NK-92 (cell line): ENCODE measurements around the gene POLR2I.
"Not testable (repeated sequence)": the region's sequence is repeated elsewhere in the genome, so short reads cannot be mapped to it uniquely, and the experiment has no call there.

Experiments used
- DNase-seq: peaks from one replicate; lab custom pipeline; 2025; ENCODE audit not compliant: unreplicated experiment; lab: John Stamatoyannopoulos, UW

POLR2I gene

GRCh38 chr19:36134867-36135266, 20.2 kb upstream of the POLR2I start:
- DNase-seq = not testable (repeated sequence)

- not testable (repeated sequence) for DNase-seq
Measured at GRCh38 chr19:36131221-36131620, 16.5 kb upstream of the POLR2I start.

- no peak for DNase-seq
Measured at GRCh38 chr19:36128392-36128736, 13.7 kb upstream of the POLR2I start.

DNA sequence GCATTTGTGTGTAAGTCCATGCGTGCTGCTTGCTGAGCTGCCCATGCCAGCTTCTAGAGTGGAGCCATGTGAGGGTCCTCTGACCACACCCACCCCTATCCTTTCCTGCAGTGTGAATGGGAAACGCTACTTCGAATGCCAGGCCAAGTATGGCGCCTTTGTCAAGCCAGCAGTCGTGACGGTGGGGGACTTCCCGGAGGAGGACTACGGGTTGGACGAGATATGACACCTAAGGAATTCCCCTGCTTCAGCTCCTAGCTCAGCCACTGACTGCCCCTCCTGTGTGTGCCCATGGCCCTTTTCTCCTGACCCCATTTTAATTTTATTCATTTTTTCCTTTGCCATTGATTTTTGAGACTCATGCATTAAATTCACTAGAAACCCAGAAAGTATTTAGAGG, 10.9 kb upstream of the POLR2I start:
- DNase-seq = no peak

GRCh38 chr19:36121486-36122124, 6.9 kb upstream of the POLR2I start:
- DNase-seq = no peak

- no peak for DNase-seq
Measured at GRCh38 chr19:36120984-36121358, 6.3 kb upstream of the POLR2I start.

DNA sequence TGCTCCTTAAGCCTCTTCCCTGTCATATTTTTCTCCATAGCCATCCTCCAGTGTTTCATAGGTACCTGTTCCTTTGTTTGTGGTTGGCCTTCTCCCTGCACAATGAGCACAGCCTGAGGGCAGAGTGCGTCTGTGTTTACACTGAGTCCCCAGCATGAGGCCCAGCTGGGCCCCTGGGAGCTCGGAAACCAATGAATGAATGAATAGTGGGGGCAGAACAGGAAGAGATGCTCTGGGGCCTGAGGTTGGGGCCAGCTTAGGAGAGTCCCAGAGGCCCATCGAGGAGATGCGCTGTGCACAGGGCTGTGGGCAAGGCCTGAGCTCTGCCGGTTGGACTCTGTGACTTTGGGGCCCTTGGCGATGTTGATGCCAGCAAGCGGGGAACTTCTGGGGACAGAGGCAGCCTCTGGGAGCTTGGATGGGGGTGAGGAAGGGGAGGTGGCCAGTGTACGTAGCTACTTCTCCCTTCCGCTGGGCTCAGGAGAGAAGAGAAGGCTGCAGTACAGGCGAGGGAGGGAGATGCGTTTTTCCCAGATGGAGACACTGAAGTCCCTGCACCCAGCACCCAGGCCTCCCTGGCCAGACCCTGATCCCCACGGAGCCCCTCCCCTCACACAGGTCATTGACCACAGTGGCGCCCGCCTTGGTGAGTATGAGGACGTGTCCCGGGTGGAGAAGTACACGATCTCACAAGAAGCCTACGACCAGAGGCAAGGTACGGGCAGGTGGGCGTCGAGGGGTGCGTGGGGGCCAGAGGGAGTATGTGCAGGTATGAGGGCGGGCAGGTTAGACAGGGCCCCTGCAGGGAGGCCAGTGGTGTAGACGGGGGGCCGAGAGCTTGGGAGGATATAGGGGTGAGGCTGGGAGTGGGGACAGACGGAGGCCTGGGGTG, 5.7 kb upstream of the POLR2I start:
- no peak for DNase-seq

DNA sequence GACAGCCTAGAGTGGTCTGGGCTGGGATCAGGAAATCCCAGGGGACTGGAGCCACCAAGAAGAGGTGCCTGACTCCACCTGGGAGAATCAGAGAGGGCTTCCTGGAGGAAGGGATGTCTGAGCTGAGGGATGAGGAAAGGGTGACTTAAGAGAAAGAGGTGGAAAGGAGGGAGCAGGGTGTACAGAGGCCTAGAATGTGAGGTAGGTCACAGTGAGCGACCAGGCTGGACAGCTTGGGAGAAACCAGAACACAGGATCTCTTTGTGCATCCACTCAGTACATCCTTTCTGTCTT, 1.6 kb upstream of the POLR2I start:
- no peak for DNase-seq

- DNase-seq = no peak
Measured at GRCh38 chr19:36115453-36116343, 1.0 kb upstream of the POLR2I start, which contains the start of gene TBCB. Gene TBCB (plus strand): TSS chr19:36115468. CDS start chr19:36115561, 93 bp downstream.

DNA sequence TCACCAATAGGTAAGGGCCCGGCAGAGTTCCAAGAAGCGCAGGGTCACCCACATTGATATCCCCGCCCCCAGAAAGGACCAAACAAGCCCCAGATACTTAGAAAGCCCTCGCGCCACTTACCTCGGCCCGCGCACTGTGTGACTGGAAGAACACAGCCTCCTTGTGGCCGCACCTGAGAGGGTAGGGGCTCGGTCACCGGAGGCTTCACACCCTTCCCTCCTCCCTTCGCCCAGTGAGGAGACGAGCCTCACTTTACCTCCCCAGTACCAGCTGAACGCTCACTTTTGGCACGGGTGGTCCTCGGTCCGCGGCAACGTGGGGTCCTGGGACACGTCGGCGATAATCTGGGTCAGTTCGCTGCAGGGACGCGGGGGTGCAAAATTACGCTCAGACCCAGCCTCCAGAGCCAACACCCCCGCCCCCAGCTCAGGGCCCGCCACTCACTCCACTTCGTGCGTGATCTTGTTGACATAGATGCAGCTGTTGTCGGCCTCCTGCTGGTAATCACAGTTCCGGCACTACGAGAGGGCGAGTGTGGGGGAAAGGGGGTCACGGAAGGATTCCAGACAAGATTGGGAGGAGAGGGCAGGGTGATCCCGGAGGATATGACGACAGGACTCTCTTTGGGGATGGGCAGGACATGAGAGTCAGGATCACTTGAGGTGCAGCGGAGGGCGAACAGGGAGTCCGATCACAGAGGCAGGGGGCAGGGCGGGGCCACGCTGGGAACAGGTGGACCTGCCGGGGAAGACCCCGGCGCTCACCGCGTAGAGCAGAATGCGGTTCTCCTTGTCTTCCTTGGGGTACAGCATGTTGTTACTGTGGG, 568 bp downstream of the POLR2I start:
- DNase-seq = no peak

DNA sequence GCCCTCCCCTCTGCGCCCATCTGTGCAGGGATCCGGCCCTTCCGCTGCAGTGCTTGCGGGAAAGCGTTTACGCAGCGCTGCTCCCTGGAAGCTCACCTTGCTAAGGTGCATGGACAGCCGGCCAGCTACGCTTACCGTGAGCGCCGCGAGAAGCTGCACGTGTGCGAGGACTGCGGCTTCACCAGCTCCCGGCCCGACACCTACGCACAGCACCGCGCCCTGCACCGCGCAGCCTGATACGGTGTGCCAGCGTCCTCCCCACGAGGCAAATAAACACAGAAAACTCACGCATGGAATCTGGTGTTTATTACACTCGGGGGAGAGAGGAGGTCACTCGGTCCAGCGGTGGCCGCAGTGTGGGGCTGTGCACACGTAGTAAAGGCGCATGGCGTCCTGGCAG, 1.2 kb downstream of the POLR2I start:
- no peak for DNase-seq

DNA sequence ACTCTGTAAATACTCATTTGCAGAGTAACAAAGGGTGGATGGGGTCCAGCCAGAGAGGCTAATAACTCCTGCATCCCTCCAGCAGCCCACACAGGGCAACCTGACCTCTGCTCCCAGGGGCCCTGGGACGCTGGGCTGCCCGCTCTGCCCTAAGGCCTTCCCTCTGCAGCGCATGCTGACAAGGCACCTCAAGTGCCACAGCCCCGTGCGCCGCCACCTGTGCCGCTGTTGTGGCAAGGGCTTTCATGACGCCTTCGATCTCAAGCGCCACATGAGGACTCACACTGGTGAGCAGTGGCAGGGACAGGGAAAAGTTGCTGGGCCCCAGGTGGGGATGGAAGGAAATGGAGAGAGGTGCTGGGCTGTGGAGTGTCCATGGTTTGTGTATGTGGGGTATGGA, 2.0 kb downstream of the POLR2I start:
- DNase-seq = no peak

DNA sequence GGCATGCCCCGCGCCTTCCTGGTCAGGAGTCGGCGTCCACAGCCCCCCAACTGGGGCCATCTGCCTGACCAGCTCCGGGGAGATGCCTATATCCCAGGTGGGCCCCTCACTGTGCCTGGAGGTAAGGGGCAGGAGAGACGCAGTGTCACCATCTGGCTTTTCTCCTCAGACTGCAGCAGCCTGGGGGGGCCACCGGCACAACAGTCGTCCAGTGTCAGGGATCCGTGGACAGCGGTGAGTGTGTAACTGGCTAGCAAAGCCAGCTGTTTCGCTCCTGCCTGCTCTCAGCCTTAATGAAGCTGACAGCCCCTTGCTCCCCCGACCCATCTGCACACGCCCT, 3.5 kb downstream of the POLR2I start:
- no peak for DNase-seq

GRCh38 chr19:36110487-36111199, 4.0 kb downstream of the POLR2I start, which contains the start of gene OVOL3:
Gene OVOL3 (plus strand): TSS chr19:36111143. CDS start chr19:36111203, 60 bp downstream.
- DNase-seq = no peak

DNA sequence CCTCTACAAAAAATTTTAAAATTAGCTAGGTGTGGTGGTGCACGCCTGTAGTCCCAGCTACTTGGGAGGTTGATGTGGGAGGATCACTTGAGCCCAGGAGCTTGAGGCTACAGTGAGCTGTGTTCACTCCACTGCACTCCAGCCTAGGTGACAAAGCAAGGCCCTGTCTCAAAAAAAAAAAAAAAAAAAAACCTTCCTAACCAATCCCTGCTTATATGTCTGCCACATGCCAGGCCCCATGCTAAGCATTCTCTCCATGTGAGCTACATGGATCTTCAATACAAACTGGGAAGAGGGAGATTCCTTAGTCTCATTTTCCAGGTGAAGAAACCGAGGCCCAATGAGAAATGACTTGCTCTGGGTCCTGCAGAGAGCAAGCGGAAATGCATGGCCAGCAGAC, 6.0 kb downstream of the POLR2I start:
- no peak for DNase-seq

DNA sequence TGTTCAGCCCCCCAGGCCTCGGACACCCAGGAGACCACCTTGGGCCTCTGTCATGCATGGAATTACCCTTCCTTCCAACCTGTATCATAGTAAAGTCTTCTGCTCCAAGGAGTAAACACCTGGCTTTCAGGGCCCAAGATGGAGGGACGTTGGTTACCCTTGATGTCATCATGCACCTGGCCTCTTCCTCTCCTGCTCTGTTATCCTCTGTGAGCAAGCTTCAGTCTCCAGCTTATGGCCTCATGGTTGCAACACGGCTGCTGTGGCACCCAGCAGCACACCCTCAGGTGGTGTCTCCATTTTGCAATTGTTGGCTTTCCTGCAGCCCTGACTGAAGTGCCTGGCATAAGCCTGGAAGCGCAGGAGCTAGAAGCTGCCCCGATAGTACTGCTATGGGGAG, 7.7 kb downstream of the POLR2I start:
- DNase-seq = no peak

DNA sequence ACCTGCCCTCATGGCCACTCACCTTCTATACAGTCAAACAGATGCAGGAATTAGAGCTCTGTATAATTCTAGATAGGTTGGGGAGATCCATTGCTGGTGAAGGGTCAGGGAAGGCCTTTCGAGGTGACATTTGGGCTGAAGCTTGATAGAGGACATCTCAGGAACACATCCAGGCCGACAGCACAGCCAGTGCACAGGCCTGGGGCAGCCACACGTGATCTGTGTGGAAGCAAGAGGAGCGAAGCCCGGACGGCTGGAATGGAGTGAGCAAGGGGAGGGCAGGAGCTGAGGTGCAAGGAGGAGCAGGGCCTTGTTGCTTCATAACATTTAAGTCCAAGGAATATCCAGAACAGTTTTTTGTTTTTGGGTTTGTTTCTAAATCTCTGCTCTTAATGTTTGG, 8.2 kb downstream of the POLR2I start:
- no peak for DNase-seq

- DNase-seq = no peak
Measured at GRCh38 chr19:36103842-36104552, 10.7 kb downstream of the POLR2I start.

GRCh38 chr19:36103040-36103626, 11.5 kb downstream of the POLR2I start:
- DNase-seq = no peak
